SKM-1 treated with dmso at 0.1 percent for 144 hours (cell line): ENCODE data around the gene ZBTB46.
A peak's percentile ranks its signal among the peaks of the same experiment; 100 is the strongest.

Experiments used
- DNase-seq: peaks from one replicate; lab custom pipeline; 2025; ENCODE audit not compliant: unreplicated experiment; lab: John Stamatoyannopoulos, UW

The ZBTB46 gene

GRCh38 chr20:63707558-63708300 is 123.3 kb downstream of the ZBTB46 start, which contains the start of the genes ARFRP1 and ZGPAT:
Gene ARFRP1, minus strand, starts transcription at chr20:63707976. Its CDS starts 885 bp downstream, at chr20:63707091.
Gene ZGPAT, plus strand, starts transcription at chr20:63708039. Its CDS starts 542 bp downstream, at chr20:63708581.
- DNase-seq, result peak; percentile 84

GRCh38 chr20:63706852-63707557 is 124.1 kb downstream of the ZBTB46 start:
- no peak for DNase-seq

- no peak for DNase-seq
These were observed 124.9 kb downstream of the ZBTB46 start for GRCh38 chr20:63706027-63706695.

GRCh38 chr20:63705232-63706026 is 125.6 kb downstream of the ZBTB46 start:
- DNase-seq, result no peak

GRCh38 chr20:63704749-63705117 is 126.3 kb downstream of the ZBTB46 start:
- no peak for DNase-seq

GRCh38 chr20:63703976-63704748 is 126.9 kb downstream of the ZBTB46 start:
- no peak for DNase-seq

- no peak for DNase-seq
These were observed 127.5 kb downstream of the ZBTB46 start for GRCh38 chr20:63703471-63703975.

- no peak for DNase-seq
These were observed 128.2 kb downstream of the ZBTB46 start for GRCh38 chr20:63702751-63703470.

GRCh38 chr20:63702036-63702665 is 128.9 kb downstream of the ZBTB46 start:
- no peak for DNase-seq

- no peak for DNase-seq
These were observed 129.6 kb downstream of the ZBTB46 start for GRCh38 chr20:63701329-63702035.

GRCh38 chr20:63701051-63701328 is 130.1 kb downstream of the ZBTB46 start:
- DNase-seq, result no peak

GRCh38 chr20:63700199-63701050 is 130.6 kb downstream of the ZBTB46 start:
- DNase-seq, result no peak

- no peak for DNase-seq
These were observed 131.4 kb downstream of the ZBTB46 start for GRCh38 chr20:63699466-63700198.

GRCh38 chr20:63698739-63699465 is 132.2 kb downstream of the ZBTB46 start:
- DNase-seq, result no peak

- no peak for DNase-seq
These were observed 133.1 kb downstream of the ZBTB46 start for GRCh38 chr20:63697868-63698545.
